HG02943 (cell line): ENCODE results near the gene MLX.
"Not testable (repeated sequence)": the region's sequence is repeated elsewhere in the genome, so short reads cannot be mapped to it uniquely, and the experiment has no call there.

Experiments
- ATAC-seq: cut with Tn5 transposase; IDR thresholded peaks from one replicate; pipeline ENCODE4 v1.9.1; 2021; ENCODE audit warnings: mild to moderate bottlenecking, low read depth, moderate library complexity; ENCODE audit not compliant: unreplicated experiment

The MLX gene

GRCh38 chr17:42613699-42614295 lies 46.9 kb downstream of the MLX start:
- no peak for ATAC-seq

DNA sequence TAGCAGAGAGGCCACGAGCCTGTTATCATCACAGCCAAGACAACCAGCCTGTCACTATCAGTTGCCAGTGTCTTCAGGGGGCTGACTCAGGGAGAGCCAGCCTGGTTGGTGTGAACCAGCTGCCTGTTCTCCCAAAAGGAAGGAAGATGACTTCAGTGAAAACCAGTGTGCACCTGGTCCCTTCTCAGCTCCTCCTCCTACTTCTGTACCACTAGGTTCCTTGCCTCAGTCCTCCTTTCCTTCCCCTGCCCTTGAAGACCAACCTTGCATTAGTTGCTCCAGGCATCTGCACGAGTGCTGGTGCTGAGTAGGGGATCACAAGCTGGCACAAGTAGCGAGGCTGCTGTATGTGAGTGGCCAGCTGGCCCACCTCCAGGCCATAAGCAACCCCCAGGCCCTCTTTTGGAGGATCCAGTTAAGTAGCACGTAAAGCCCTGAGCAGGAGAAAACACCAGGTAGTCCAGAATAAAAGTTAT lies 51.1 kb downstream of the MLX start:
- ATAC-seq, result peak; percentile 29

GRCh38 chr17:42618442-42619150 lies 51.7 kb downstream of the MLX start:
- peak; percentile 70 for ATAC-seq

DNA sequence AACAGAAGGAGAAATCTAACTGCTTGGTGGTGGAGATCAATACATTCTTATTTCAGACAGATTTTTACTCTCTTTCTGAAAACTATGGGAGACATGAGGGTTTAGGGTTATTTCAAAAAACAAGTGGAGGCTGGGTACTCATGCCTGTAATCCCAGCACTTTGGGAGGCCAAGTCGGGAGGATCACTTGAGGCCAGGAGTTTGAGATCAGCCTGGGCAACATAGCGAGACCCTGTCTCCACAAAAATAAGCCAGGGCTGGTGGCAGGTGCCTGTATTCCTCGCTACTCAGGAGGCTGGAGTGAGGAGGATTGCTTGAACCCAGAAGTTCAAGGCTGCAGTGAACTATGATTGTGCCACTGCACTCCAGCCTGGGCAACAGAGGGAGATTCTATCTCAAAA lies 55.1 kb downstream of the MLX start:
- ATAC-seq, result not testable (repeated sequence)
